Measurements from ENCODE around the gene ELAVL1.

The ELAVL1 gene

DNA sequence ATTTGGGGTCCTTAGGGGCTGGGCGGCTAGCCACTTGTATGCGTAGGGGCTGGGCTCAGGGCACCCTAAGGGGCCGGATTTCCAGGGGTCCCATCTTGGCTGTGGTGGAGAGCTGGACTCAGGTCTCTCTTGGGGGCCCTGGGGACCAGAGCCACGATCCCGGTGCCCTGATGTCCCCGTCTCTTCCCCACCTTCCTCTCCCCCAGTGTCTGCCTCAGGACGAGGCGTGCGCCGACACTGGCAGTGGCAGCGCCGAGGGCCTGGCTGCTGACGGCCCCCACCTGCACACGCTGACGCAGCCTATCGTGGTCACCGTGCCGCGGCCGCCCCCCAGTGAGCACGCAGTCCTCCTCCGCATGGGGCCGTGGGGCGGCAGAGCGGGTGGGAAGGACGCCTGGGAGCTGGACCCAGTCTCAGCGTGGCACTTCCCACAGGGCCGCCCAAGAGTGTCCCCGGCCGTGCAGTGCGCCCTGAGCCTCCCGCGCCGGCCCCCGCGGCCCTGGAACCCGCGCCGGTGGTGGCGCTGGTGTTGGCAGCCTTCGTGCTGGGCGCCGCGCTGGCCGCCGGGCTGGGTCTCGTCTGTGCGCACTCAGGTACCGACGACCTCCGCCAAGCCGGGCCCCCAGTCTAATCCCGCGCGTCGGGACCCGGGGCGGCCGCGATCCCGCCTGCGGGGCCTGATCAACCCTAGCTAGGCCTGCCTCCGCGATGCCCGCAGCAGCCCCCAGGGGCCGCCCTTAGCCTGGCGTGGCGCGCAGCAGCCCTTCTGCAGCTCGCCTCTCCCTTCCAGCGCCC, 88.0 kb downstream of the ELAVL1 start:
- TF ChIP-seq, protein P1, sequence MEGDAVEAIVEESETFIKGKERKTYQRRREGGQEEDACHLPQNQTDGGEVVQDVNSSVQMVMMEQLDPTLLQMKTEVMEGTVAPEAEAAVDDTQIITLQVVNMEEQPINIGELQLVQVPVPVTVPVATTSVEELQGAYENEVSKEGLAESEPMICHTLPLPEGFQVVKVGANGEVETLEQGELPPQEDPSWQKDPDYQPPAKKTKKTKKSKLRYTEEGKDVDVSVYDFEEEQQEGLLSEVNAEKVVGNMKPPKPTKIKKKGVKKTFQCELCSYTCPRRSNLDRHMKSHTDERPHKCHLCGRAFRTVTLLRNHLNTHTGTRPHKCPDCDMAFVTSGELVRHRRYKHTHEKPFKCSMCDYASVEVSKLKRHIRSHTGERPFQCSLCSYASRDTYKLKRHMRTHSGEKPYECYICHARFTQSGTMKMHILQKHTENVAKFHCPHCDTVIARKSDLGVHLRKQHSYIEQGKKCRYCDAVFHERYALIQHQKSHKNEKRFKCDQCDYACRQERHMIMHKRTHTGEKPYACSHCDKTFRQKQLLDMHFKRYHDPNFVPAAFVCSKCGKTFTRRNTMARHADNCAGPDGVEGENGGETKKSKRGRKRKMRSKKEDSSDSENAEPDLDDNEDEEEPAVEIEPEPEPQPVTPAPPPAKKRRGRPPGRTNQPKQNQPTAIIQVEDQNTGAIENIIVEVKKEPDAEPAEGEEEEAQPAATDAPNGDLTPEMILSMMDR (IDR thresholded peaks at IDR 0.05): no peak

DNA sequence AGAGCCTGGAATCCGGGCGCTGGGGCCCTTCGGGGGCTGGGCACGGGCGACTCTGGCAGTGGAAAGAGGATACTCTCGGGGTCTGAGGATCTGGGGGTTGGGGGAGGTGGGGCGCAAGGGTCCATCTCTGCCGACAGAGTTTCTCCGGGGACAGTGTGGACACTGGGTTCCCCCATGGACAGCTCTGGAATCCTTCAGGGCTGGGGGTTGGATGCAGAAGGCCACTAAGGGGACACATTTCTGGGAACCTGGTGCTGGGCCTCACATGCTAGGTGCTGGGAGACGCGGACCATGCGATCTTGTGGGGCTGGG, 88.5 kb downstream of the ELAVL1 start:
- TF ChIP-seq, protein P1 (IDR thresholded peaks at IDR 0.05): no peak

DNA sequence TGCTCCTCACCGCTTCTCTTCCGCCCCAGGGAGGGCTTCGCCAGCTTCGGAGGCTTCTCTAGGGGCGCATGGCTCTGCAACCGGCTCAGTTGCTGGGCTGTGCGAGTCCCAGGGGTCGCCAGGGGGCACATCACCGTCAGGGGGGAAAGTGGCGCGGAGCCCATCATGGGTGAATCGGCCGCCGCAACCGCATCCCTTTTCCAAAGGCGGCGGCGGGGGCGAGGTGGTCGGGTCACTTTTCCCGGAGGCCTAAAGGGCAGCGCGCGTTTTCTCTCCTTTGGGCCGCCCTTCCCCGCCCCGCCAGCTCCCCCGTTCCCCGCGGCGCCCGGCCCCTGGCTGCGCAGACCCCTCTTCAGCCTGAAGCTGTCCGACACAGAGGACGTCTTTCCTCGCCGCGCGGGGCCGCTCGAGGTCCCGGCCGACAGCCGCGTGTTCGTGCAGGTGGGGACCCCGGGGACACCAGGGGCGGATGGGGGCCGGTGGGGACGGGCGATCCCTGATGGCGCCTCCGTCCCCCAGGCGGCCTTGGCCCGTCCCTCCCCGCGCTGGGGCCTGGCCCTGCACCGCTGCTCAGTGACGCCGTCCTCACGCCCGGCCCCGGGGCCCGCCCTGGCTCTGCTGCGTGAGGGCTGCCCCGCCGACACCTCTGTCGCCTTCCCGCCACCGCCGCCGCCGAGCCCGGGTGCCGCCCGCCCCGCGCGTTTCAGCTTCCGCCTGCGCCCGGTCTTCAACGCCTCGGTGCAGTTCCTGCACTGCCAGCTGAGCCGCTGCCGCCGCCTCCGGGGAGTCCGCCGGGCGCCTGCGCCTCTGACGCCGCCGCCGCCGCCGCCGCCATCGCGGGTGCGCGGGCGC, 89.1 kb downstream of the ELAVL1 start:
- TF ChIP-seq, protein P1 (IDR thresholded peaks at IDR 0.05): no peak

DNA sequence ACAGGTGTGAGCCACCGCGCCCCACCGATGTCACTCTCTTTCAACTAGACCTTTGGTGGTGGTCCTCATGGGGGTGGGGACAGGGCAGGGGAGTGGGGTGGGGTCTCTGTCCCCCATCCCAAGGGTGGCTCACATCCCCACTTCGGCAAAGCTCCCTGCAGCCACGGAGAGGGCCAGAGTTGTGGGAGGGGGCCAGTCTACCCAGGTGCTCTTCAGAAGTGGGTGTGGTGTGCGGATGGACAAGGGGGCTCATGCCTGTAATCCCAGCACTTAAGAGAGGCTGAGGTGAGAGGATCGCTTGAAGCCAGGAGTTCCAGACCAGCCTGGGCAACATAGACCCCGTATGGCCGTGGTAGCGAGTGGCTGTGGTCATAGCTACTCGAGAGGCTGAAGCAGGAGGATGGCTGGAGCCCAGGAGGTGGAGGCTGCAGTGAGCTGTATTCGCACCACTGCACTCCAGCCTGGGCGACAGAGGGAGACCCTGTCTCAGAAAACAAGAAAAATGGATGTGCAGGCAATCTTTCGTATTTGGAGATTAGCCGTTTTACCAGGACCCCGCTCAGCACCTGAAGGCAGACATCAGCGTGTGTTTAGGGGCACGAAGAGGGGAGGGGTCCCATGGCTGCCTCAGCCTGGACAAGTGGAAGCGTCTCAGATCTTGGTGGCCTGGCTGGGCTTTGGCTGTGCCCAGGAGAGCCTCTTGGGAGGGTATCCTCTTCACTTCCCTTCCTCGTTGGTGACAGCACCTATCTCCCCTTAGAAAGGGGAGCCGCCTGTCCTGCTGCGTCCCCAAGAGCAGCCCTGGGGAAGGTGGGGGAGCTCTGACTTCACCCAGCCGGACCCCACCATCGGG, 90.0 kb downstream of the ELAVL1 start:
- TF ChIP-seq, protein P1 (IDR thresholded peaks at IDR 0.05): no peak

DNA sequence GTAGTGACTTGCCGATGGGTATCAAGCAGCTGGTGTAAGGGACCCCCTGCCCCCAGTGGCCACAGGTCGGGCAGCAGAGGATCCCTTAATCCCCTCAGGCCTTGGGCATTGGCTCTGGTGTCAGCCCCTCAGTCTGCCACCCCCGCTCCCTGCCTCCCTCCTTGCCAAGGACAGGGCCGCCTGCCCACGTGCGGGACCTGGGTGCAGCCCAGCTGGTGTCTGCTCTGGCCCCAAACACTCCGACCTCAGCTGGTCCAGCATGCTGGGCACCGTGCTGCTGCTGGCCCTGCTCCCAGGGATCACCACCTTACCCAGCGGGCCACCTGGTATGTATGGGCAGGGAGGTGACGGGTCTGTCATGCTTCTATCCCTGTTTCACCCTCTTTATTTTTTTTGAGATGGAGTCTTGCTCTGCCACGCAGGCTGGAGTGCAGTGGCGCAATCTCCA, 90.8 kb downstream of the ELAVL1 start, which contains the start of gene TGFBR3L:
TSS of gene TGFBR3L (plus strand) at position 233 of the 448 bp plus-strand sequence.
- TF ChIP-seq, protein P1 (IDR thresholded peaks at IDR 0.05): no peak

DNA sequence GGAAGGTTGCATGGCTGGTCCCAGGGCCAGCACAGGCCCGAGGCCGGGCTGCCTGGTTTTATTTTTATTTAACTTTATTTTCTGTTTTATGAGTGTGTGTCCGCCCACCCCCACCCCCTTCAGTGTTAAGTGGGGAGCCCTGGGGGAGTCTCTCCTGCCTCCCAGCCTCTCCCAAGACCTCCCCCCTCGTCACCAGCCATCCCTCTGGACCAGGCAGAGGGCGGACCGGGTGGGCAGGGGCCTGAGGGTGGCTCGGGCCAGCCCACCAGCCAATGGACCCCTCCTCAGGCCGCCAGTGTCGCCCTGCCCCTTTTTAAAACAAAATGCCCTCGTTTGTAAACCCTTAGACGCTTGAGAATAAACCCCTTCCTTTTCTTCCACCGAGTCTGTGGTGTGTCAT, 91.3 kb downstream of the ELAVL1 start:
- TF ChIP-seq, protein P1 (IDR thresholded peaks at IDR 0.05): no peak

DNA sequence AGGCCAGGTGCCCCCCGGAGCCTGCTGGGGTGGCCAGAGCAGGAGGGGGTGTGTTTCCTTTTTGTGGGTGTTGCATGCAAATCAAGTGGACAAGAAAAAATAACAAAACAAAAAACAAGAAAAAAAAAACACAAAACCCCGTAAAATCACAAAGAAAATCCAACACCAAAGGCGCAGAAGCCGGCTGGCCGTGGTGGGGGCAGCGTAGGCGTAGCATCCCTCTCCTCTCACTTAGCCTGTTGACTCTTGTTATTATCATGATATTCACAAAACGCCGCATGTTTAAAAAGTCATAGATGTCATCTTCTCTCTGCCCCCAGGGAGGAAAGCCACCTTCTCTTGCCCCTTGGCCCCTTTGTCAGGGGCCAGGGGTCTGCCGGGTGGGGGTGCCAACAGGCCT, 91.8 kb downstream of the ELAVL1 start:
- TF ChIP-seq, protein P1 (IDR thresholded peaks at IDR 0.05): no peak

Data from LNCAP (cell line).